K562 (cell line): ENCODE results near the gene ZFP69B. TPM values are rescaled to one million over a fixed set of nuclear protein-coding genes. Genes with fewer than 3 reads are reported as not detected.

Source experiments
- ATAC-seq: fragments of 200-7000 bp; cut with Tn5 transposase; 3 replicates; pipeline ENCODE4 v1.9.1; 2020; ENCODE audit warnings: moderate library complexity
- BruUV-seq: library from RNA; stranded (reverse); fragments of 400-500 nt; replicated peaks from 2 replicates; lab custom pipeline; 2021; lab: Mats Ljungman, UMichigan
- CTCF ChIA-PET: fragments of 300-600 bp; formaldehyde crosslinking; extraction: SDS; loops from one replicate; lab custom pipeline; 2021; ENCODE audit warnings: low intra/inter-chr PET ratio; lab: Yijun Ruan, JAX
- POLR2A ChIA-PET: fragments of 300-600, 350-650 bp; sonication (Branson Sonifier 250); formaldehyde crosslinking; extraction: SDS; loops from one replicate; lab custom pipeline; 2021; ENCODE audit warnings: antibody characterized with exemption, inconsistent platforms; lab: Yijun Ruan, JAX
- DNase-seq, 4 experiments: peaks; one replicate each; pipeline versions ENCODE4 v3.0.0 to v3.0.0-alpha.2; 2011 to 2018; ENCODE audit warnings: low spot score in 3 of 4, mixed read lengths in 3 of 4; ENCODE audit errors: extremely low read depth in 1 of 4
- FAIRE-seq: peaks from 2 replicates; lab custom pipeline; 2011; peaks lifted over from hg19 to GRCh38; lab: Jason Lieb, UNC
- H2AFZ ChIP-seq: 2 replicates; pipeline ENCODE4 v1.6.0; 2011; ENCODE audit warnings: low read depth, low read length, control low read depth, inconsistent platforms
- H3K27ac ChIP-seq: fragments of 200-600 bp; 3 replicates; pipeline ENCODE4 v1.8.0; 2011; ENCODE audit warnings: low read depth, mild to moderate bottlenecking, control low read depth, inconsistent platforms, low read length, moderate library complexity, mixed read lengths; ENCODE audit errors: extremely low read depth
- H3K27me3 ChIP-seq, 2 experiments: fragments of 300-600 bp in 1 of 2; 2 replicates in 1 of 2; 3 replicates in 1 of 2; pipeline versions ENCODE4 v1.6.0 to v1.8.0; 2011; ENCODE audit warnings: inconsistent platforms in 2 of 2, low read length in 2 of 2, mild to moderate bottlenecking in 1 of 2, mixed read lengths in 1 of 2, moderate library complexity in 1 of 2; ENCODE audit not compliant: control insufficient read depth in 2 of 2, insufficient read depth in 2 of 2
- H3K36me3 ChIP-seq: fragments of 300-600 bp; 3 replicates; pipeline ENCODE4 v1.8.0; 2011; ENCODE audit warnings: mild to moderate bottlenecking, low read length, inconsistent platforms; ENCODE audit not compliant: control insufficient read depth, insufficient read depth
- H3K4me1 ChIP-seq, 2 experiments: fragments of 200-600 bp in 1 of 2; replicated peaks in 1 of 2; 2 replicates in 1 of 2; 3 replicates in 1 of 2; pipeline versions ENCODE4 v1.5.1 to v1.8.0; 2011; ENCODE audit warnings: inconsistent platforms in 2 of 2, low read length in 2 of 2, mild to moderate bottlenecking in 1 of 2, mixed read lengths in 1 of 2, moderate library complexity in 1 of 2; ENCODE audit not compliant: control insufficient read depth in 2 of 2, insufficient read depth in 2 of 2
- H3K4me2 ChIP-seq: 2 replicates; pipeline ENCODE4 v1.6.1; 2011; ENCODE audit warnings: low read length, control low read depth, inconsistent platforms, mixed read lengths; ENCODE audit not compliant: insufficient read depth
- H3K4me3 ChIP-seq: fragments of 200-600 bp; sonication (generic), shearing (Covaris generic); 2 replicates; pipeline ENCODE4 v1.5.1; 2016; ENCODE audit warnings: control low read depth, inconsistent platforms
- H3K79me2 ChIP-seq: fragments of 200-600 bp; 3 replicates; pipeline ENCODE4 v1.8.0; 2011; ENCODE audit warnings: low read length, inconsistent platforms; ENCODE audit not compliant: control insufficient read depth, insufficient read depth
- H3K9ac ChIP-seq, 2 experiments: 2 replicates each; pipeline versions ENCODE4 v1.6.0 to v1.6.1; 2011; ENCODE audit warnings: low read depth in 2 of 2, low read length in 2 of 2, control low read depth in 1 of 2, inconsistent platforms in 1 of 2, mild to moderate bottlenecking in 1 of 2, mixed read lengths in 1 of 2; ENCODE audit not compliant: insufficient read depth in 1 of 2
- H3K9me1 ChIP-seq: one replicate; pipeline ENCODE4 v1.6.0; 2011; ENCODE audit warnings: inconsistent platforms, mild to moderate bottlenecking, low read length, moderate library complexity; ENCODE audit not compliant: control insufficient read depth, insufficient read depth
- H3K9me3 ChIP-seq: replicated peaks from 2 replicates; pipeline ENCODE4 v1.5.1; 2011; ENCODE audit warnings: low read depth, low read length, inconsistent platforms; ENCODE audit not compliant: control insufficient read depth, insufficient read depth
- H4K20me1 ChIP-seq: replicated peaks from 2 replicates; pipeline ENCODE4 v1.6.1; 2011; ENCODE audit warnings: low read length, inconsistent platforms, mixed read lengths; ENCODE audit not compliant: control insufficient read depth, insufficient read depth
- DPF2 ChIP-seq: fragments of 450-650 bp; IDR thresholded peaks from 2 replicates; pipeline ENCODE4 v1.6.1; 2016
- MCM2 ChIP-seq: fragments of 450-650 bp; IDR thresholded peaks from 2 replicates; pipeline ENCODE4 v1.6.1; 2017; ENCODE audit warnings: low read depth, mild to moderate bottlenecking
- SMARCE1 ChIP-seq: fragments of 450-650 bp; IDR thresholded peaks from 2 replicates; pipeline ENCODE4 v1.7.1; 2016; ENCODE audit warnings: mild to moderate bottlenecking
- TOE1 ChIP-seq, 2 experiments: fragments of 450-650 bp in 1 of 2; sonication (generic) in 1 of 2; formaldehyde crosslinking in 1 of 2; IDR thresholded peaks; 2 replicates each; pipeline versions ENCODE4 v1.7.1 to v1.8.0; 2016 to 2022; ENCODE audit warnings: borderline replicate concordance in 2 of 2, mild to moderate bottlenecking in 2 of 2, antibody characterized with exemption in 1 of 2, inconsistent platforms in 1 of 2, low read depth in 1 of 2, missing genetic modification reagents in 1 of 2, moderate library complexity in 1 of 2
- WGBS: fragments of 100-300 bp; shearing (Covaris generic); methylation state at CpG from one replicate; pipeline ENCODE4 v1.1.6; 2016; ENCODE audit warnings: low coverage, mixed read lengths; ENCODE audit not compliant: insufficient coverage; ENCODE audit errors: missing lambda C conversion rate; 5-methylcytosine and 5-hydroxymethylcytosine counted together
- in situ Hi-C: fragments of 300-500 bp; cut with MboI; formaldehyde crosslinking; loops from 4 replicates; pipeline ENCODE4 v1.15.0; 2018; ENCODE audit warnings: inconsistent platforms, mixed read lengths
- intact Hi-C: fragments of 100-400 bp; cut with micrococcal nuclease; formaldehyde crosslinking; loops from 2 replicates; pipeline ENCODE4 v1.14.2; 2022
- polyA plus RNA-seq, 8 experiments: library from polyadenylated mRNA; depleted of rRNA in 4 of 8; stranded (reverse) in 5 of 8; unstranded in 3 of 8; fragments of >200 nt; fragmentation: Nextera tagmentation in 2 of 8; fragmentation: Illumina TruSeq in 1 of 8; extraction: Ambion mirVana in 2 of 8; extraction: Trizol in 1 of 8; gene quantifications; 2 replicates each; pipeline versions ENCODE4 v1.2.1 to v1.2.3, GENCODE V29; 2011 to 2014; ENCODE audit warnings: inconsistent platforms in 1 of 8, missing spikeins in 1 of 8
- total RNA-seq, 7 experiments: library from RNA; depleted of rRNA in 6 of 7; stranded (reverse); fragments of >200 nt in 6 of 7; fragmentation: Illumina TruSeq in 2 of 7; extraction: Trizol in 2 of 7; gene quantifications; 2 replicates each; pipeline versions ENCODE4 v1.2.1 to v1.2.3, GENCODE V29; 2011 to 2021; ENCODE audit warnings: low replicate concordance in 1 of 7
- TF ChIP-seq, protein P1 (sequence below): fragments of 450-650 bp; formaldehyde crosslinking; IDR thresholded peaks from 2 replicates; pipeline ENCODE4 v1.4.0; 2020; ENCODE audit warnings: mild to moderate bottlenecking, moderate library complexity

The ZFP69B gene
- total and polyA plus RNA-seq, 9 of the 15 experiments (the other 6 are each of a cell fraction or from before 2014, with no cell fraction given): 1.6 to 10.3 (median 8.4) TPM

DNA sequence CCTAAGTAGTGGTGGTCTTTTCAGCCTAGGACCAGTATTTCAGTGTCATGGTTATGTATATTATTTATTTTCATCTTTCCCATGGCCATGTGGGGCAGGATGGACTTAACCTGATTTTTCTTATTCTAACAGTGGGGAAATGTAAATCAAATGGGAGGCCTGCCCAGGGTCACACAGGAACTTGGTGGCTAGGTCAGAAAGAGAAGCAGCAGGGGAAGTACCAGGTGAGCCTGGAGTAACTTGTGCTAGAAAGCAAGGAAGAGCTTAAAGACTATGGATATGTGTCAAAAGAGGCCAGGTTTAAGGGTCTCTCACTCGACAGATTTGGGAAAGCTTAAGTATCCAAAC lies 936 bp downstream of the ZFP69B start:
- H3K4me1 ChIP-seq: peaks cover 10% of the 10 kb centered on the region in 2 experiments; a peak in 3 of 5 replicates
- FAIRE-seq: no peak
- BruUV-seq: no TSS peak
- 40% methylated on average over 1 of the region's 1 CpG for WGBS
- intact Hi-C loops: no loop called here
- no peak for DNase-seq
- peak overlapping the region; percentile 98 for H2AFZ ChIP-seq
- POLR2A ChIA-PET: interaction anchor here (0.7 to 2.2 kb wide), 6 partner anchors 9 to 551 kb away, joined by 3 to 7 read pairs (median 4); partner anchors contain the start of genes EXO5 and ZFP69
- peaks cover 11% of the 10 kb centered on the region; the same call in 2 of the 3 replicates for H3K36me3 ChIP-seq
- H3K79me2 ChIP-seq: peaks cover 22% of the 10 kb centered on the region
- H3K27ac ChIP-seq: peak overlapping the region; percentile 79
- CTCF ChIA-PET: no interaction called here
- H3K4me3 ChIP-seq: peak overlapping the region; percentile 58
- H3K27me3 ChIP-seq: no peaks in the 10 kb centered on the region
- H3K4me2 ChIP-seq: peak overlapping the region; percentile 90
- no peak for ATAC-seq
- no peaks in the 10 kb centered on the region for H4K20me1 ChIP-seq
- H3K9me1 ChIP-seq: no peaks in the 10 kb centered on the region
- TF ChIP-seq SMARCE1: 0 out of 2 replicates have a peak, but pooled peaks have one; percentile 11
- TF ChIP-seq TOE1 (IDR thresholded peaks at IDR 0.05; ENCODE audit: borderline replicate concordance): no peak
- TF ChIP-seq TOE1 (CRISPR knock-in tag; IDR thresholded peaks at IDR 0.05; ENCODE audit: borderline replicate concordance, low read depth): no peak
- TF ChIP-seq DPF2: 0 out of 2 replicates have a peak, but pooled peaks have one; percentile 4
- no peak for TF ChIP-seq MCM2
- TF ChIP-seq, protein P1, sequence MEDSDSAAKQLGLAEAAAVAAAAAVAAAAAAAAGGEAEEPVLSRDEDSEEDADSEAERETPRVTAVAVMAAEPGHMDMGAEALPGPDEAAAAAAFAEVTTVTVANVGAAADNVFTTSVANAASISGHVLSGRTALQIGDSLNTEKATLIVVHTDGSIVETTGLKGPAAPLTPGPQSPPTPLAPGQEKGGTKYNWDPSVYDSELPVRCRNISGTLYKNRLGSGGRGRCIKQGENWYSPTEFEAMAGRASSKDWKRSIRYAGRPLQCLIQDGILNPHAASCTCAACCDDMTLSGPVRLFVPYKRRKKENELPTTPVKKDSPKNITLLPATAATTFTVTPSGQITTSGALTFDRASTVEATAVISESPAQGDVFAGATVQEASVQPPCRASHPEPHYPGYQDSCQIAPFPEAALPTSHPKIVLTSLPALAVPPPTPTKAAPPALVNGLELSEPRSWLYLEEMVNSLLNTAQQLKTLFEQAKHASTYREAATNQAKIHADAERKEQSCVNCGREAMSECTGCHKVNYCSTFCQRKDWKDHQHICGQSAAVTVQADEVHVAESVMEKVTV (CRISPR knock-in tag): no peak
- in situ Hi-C loops: no loop called here
- H3K9me3 ChIP-seq: peaks cover 17% of the 10 kb centered on the region
- peak overlapping the region; percentile 80 to 90; a peak in 3 of 4 replicates for H3K9ac ChIP-seq
